HG02571 (cell line): ENCODE results near the gene RCOR1.
"Not testable (repeated sequence)": the region's sequence is repeated elsewhere in the genome, so short reads cannot be mapped to it uniquely, and the experiment has no call there.

Source experiments
- ATAC-seq: cut with Tn5 transposase; IDR thresholded peaks from one replicate; pipeline ENCODE4 v1.9.1; 2021; ENCODE audit warnings: mild to moderate bottlenecking, moderate library complexity; ENCODE audit not compliant: unreplicated experiment

The RCOR1 gene

GRCh38 chr14:102570334-102570995 is 22.0 kb upstream of the RCOR1 start:
- ATAC-seq: no peak

- no peak for ATAC-seq
Observed at GRCh38 chr14:102571043-102571442, 21.4 kb upstream of the RCOR1 start.

GRCh38 chr14:102571478-102572042 is 20.9 kb upstream of the RCOR1 start:
- no peak for ATAC-seq

GRCh38 chr14:102573161-102573560 is 19.3 kb upstream of the RCOR1 start:
- not testable (repeated sequence) for ATAC-seq

- no peak for ATAC-seq
Observed at GRCh38 chr14:102573591-102574046, 18.8 kb upstream of the RCOR1 start.

GRCh38 chr14:102574281-102575159 is 17.9 kb upstream of the RCOR1 start:
- ATAC-seq: no peak

- ATAC-seq: no peak
Observed at GRCh38 chr14:102575160-102575845, 17.1 kb upstream of the RCOR1 start.

- not testable (repeated sequence) for ATAC-seq
Observed at GRCh38 chr14:102575846-102576428, 16.5 kb upstream of the RCOR1 start.

GRCh38 chr14:102578821-102579220 is 13.6 kb upstream of the RCOR1 start:
- ATAC-seq: no peak

- ATAC-seq: no peak
Observed at GRCh38 chr14:102579696-102580549, 12.5 kb upstream of the RCOR1 start.

- ATAC-seq: no peak
Observed at GRCh38 chr14:102580550-102581110, 11.8 kb upstream of the RCOR1 start.

- no peak for ATAC-seq
Observed at GRCh38 chr14:102581193-102581592, 11.3 kb upstream of the RCOR1 start.

GRCh38 chr14:102583726-102584125 is 8.7 kb upstream of the RCOR1 start:
- ATAC-seq: no peak

GRCh38 chr14:102584871-102585869 is 7.3 kb upstream of the RCOR1 start:
- ATAC-seq: no peak

- ATAC-seq: no peak
Observed at GRCh38 chr14:102586420-102587104, 5.9 kb upstream of the RCOR1 start.

GRCh38 chr14:102588821-102589220 is 3.6 kb upstream of the RCOR1 start:
- no peak for ATAC-seq

GRCh38 chr14:102589761-102590290 is 2.6 kb upstream of the RCOR1 start:
- no peak for ATAC-seq
